Neural cell (in vitro differentiated cells): ENCODE results near the gene MTMR8. TPM values are rescaled to one million over a fixed set of nuclear protein-coding genes. Genes with fewer than 3 reads are reported as not detected.

ENCODE experiments used
- H2AFZ ChIP-seq: fragments of 200-600, 300-800 bp; sonication (generic), shearing (Covaris generic); 2 replicates; pipeline ENCODE4 v1.6.0; 2014; ENCODE audit warnings: low read depth, mild to moderate bottlenecking, antibody characterized with exemption, low read length, moderate library complexity
- H3F3A ChIP-seq: fragments of 200-600 bp; shearing (Covaris generic); 2 replicates; pipeline ENCODE4 v1.6.1; 2016; ENCODE audit warnings: mild to moderate bottlenecking, moderate library complexity, mixed read lengths, antibody characterized with exemption, low read length; ENCODE audit not compliant: insufficient read depth, poor library complexity, severe bottlenecking
- H3K27ac ChIP-seq: fragments of 200-600, 300-800 bp; sonication (generic), shearing (Covaris generic); 2 replicates; pipeline ENCODE4 v1.5.1; 2014; ENCODE audit warnings: mild to moderate bottlenecking, low read length, moderate library complexity
- H3K27me3 ChIP-seq: fragments of 300-800, 200-600 bp; sonication (generic), shearing (Covaris generic); 2 replicates; pipeline ENCODE4 v1.6.0; 2014; ENCODE audit warnings: mild to moderate bottlenecking, low read depth, low read length, moderate library complexity; ENCODE audit not compliant: insufficient read depth
- H3K36me3 ChIP-seq: fragments of 300-800, 200-600 bp; sonication (generic), shearing (Covaris generic); 2 replicates; pipeline ENCODE4 v1.5.1; 2014; ENCODE audit warnings: mild to moderate bottlenecking, antibody characterized with exemption, low read length, moderate library complexity; ENCODE audit not compliant: insufficient read depth
- H3K4me2 ChIP-seq: fragments of 300-800, 200-600 bp; sonication (generic), shearing (Covaris generic); 2 replicates; pipeline ENCODE4 v1.6.0; 2014; ENCODE audit warnings: mild to moderate bottlenecking, low read length
- H3K4me3 ChIP-seq: fragments of 300-800, 200-600 bp; sonication (generic), shearing (Covaris generic); 2 replicates; pipeline ENCODE4 v1.5.1; 2014; ENCODE audit warnings: mild to moderate bottlenecking, low read length, moderate library complexity
- H3K79me2 ChIP-seq: fragments of 200-600 bp; shearing (Covaris generic); replicated peaks from 2 replicates; pipeline ENCODE4 v1.6.0; 2014; ENCODE audit warnings: mild to moderate bottlenecking, low read length, moderate library complexity; ENCODE audit not compliant: insufficient read depth
- H3K9ac ChIP-seq: fragments of 300-800, 200-600 bp; sonication (generic), shearing (Covaris generic); 2 replicates; pipeline ENCODE4 v1.6.1; 2016; ENCODE audit warnings: mild to moderate bottlenecking, low read length, mixed read lengths
- H3K9me2 ChIP-seq: fragments of 200-600 bp; shearing (Covaris generic); 2 replicates; pipeline ENCODE4 v1.6.1; 2016; ENCODE audit warnings: mild to moderate bottlenecking, low read length, mixed read lengths; ENCODE audit not compliant: insufficient read depth
- H3K9me3 ChIP-seq: fragments of 200-600, 300-800 bp; sonication (generic), shearing (Covaris generic); 2 replicates; pipeline ENCODE4 v1.6.1; 2016; ENCODE audit warnings: mild to moderate bottlenecking, mixed run types, low read length, moderate library complexity, mixed read lengths
- H4K20me1 ChIP-seq: fragments of 200-600 bp; shearing (Covaris generic); 2 replicates; pipeline ENCODE4 v1.6.1; 2016; ENCODE audit warnings: mild to moderate bottlenecking, mixed run types; ENCODE audit not compliant: insufficient read depth
- EP300 ChIP-seq: fragments of 450-650 bp; conservative IDR thresholded peaks from 2 replicates; pipeline ENCODE4 v1.6.1; 2014; ENCODE audit warnings: antibody characterized with exemption, mild to moderate bottlenecking, moderate library complexity; ENCODE audit not compliant: poor library complexity, severe bottlenecking
- EZH2 ChIP-seq: fragments of 200-600, 300-800 bp; shearing (Covaris generic), sonication (generic); IDR thresholded peaks from 2 replicates; pipeline ENCODE4 v1.6.1; 2014; ENCODE audit warnings: antibody characterized with exemption, low read length, borderline replicate concordance, mild to moderate bottlenecking; ENCODE audit not compliant: insufficient read depth, poor library complexity, severe bottlenecking
- MXI1 ChIP-seq: fragments of 450-650 bp; conservative IDR thresholded peaks from 2 replicates; pipeline ENCODE4 v1.6.1; 2014; ENCODE audit warnings: antibody characterized with exemption, mild to moderate bottlenecking; ENCODE audit not compliant: poor library complexity, severe bottlenecking
- POLR2AphosphoS5 ChIP-seq: IDR thresholded peaks from 2 replicates; pipeline ENCODE4 v1.6.1; 2012
- RAD21 ChIP-seq: fragments of 450-650 bp; conservative IDR thresholded peaks from 2 replicates; pipeline ENCODE4 v1.6.1; 2014; ENCODE audit warnings: antibody characterized with exemption, mild to moderate bottlenecking, moderate library complexity
- SMC3 ChIP-seq: fragments of 450-650 bp; conservative IDR thresholded peaks from 2 replicates; pipeline ENCODE4 v1.6.1; 2014; ENCODE audit warnings: antibody characterized with exemption, mild to moderate bottlenecking, moderate library complexity; ENCODE audit not compliant: poor library complexity
- TAF1 ChIP-seq: IDR thresholded peaks from 2 replicates; pipeline ENCODE4 v1.6.1; 2012; ENCODE audit warnings: low read depth
- polyA plus RNA-seq: library from polyadenylated mRNA; depleted of rRNA; stranded (reverse); fragments of >200 nt; gene quantifications from 2 replicates; pipeline ENCODE4 v1.2.3, GENCODE V29; 2014
- TF ChIP-seq, protein P1 (sequence below): IDR thresholded peaks from 2 replicates; pipeline ENCODE4 v1.6.1; 2012; ENCODE audit warnings: borderline replicate concordance
- TF ChIP-seq, protein P2 (sequence below): fragments of 450-650 bp; IDR thresholded peaks from 2 replicates; pipeline ENCODE4 v1.5.1; 2014; ENCODE audit warnings: antibody characterized with exemption, mild to moderate bottlenecking, moderate library complexity; ENCODE audit not compliant: poor library complexity, severe bottlenecking

Gene MTMR8
- polyA plus RNA-seq, 1 donor from 2014 or later: 1.8 TPM

DNA sequence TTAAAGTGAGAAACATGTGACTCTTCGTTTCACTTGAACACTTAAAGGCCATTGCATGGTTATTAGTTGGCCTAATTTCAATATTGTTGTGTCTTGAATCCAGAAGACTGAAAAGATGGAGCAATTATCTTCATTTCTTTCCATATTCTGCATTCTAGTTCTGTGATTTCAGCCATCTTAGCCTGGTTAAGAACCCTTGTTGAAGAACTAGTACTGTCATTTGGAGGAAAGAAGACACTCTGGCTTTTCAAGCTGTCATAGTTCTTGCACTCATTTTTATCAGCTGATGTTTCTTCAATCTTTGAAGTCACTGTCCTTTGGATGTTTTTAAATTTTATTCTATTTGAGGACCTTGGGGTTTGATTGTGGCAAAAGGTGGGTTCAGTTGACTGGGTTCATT, 81.6 kb downstream of the MTMR8 start:
- no peaks in the 10 kb centered on the region for H3K9me3 ChIP-seq

DNA sequence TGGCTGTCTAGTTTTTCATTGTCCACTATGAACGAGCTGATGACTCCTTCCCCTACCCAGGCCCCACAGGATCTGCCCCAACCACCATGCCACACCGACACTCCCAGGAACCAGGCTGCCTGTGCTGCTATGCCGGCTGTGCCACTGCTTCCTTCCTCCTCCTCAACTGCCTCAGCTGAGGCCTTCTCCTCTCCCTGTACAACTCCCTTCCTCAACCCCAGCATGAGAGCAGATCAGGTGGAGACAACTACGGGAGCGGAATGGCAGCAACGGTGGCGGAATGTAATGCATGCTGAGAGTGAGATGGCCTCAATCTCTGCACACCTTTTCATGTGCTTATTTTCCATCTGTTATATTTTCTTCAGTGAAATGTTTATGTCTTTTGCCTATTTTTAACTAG, 88.5 kb downstream of the MTMR8 start:
- Histone ChIP-seq H3K4me3 (no peak overlapping the region), H3K79me2 (no peaks in the 10 kb centered on the region), H3K9ac (no peak overlapping the region), H3K36me3 (no peaks in the 10 kb centered on the region), H3K27ac (no peak overlapping the region), H3K27me3 (no peaks in the 10 kb centered on the region), H3K9me2 (no peaks in the 10 kb centered on the region), H2AFZ (no peak overlapping the region), H3F3A (no peaks in the 10 kb centered on the region), H3K9me3 (no peaks in the 10 kb centered on the region), H3K4me2 (no peak overlapping the region), H4K20me1 (no peaks in the 10 kb centered on the region)
- TF ChIP-seq, protein P1, sequence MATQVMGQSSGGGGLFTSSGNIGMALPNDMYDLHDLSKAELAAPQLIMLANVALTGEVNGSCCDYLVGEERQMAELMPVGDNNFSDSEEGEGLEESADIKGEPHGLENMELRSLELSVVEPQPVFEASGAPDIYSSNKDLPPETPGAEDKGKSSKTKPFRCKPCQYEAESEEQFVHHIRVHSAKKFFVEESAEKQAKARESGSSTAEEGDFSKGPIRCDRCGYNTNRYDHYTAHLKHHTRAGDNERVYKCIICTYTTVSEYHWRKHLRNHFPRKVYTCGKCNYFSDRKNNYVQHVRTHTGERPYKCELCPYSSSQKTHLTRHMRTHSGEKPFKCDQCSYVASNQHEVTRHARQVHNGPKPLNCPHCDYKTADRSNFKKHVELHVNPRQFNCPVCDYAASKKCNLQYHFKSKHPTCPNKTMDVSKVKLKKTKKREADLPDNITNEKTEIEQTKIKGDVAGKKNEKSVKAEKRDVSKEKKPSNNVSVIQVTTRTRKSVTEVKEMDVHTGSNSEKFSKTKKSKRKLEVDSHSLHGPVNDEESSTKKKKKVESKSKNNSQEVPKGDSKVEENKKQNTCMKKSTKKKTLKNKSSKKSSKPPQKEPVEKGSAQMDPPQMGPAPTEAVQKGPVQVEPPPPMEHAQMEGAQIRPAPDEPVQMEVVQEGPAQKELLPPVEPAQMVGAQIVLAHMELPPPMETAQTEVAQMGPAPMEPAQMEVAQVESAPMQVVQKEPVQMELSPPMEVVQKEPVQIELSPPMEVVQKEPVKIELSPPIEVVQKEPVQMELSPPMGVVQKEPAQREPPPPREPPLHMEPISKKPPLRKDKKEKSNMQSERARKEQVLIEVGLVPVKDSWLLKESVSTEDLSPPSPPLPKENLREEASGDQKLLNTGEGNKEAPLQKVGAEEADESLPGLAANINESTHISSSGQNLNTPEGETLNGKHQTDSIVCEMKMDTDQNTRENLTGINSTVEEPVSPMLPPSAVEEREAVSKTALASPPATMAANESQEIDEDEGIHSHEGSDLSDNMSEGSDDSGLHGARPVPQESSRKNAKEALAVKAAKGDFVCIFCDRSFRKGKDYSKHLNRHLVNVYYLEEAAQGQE: no peak
- TF ChIP-seq EP300: no peak
- TF ChIP-seq, protein P2, sequence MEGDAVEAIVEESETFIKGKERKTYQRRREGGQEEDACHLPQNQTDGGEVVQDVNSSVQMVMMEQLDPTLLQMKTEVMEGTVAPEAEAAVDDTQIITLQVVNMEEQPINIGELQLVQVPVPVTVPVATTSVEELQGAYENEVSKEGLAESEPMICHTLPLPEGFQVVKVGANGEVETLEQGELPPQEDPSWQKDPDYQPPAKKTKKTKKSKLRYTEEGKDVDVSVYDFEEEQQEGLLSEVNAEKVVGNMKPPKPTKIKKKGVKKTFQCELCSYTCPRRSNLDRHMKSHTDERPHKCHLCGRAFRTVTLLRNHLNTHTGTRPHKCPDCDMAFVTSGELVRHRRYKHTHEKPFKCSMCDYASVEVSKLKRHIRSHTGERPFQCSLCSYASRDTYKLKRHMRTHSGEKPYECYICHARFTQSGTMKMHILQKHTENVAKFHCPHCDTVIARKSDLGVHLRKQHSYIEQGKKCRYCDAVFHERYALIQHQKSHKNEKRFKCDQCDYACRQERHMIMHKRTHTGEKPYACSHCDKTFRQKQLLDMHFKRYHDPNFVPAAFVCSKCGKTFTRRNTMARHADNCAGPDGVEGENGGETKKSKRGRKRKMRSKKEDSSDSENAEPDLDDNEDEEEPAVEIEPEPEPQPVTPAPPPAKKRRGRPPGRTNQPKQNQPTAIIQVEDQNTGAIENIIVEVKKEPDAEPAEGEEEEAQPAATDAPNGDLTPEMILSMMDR: no peak
- TF ChIP-seq MXI1: no peak

More for the DNA sequence above, 81.6 kb downstream of the MTMR8 start:
- Histone ChIP-seq H3K27ac (no peak overlapping the region), H3K27me3 (no peaks in the 10 kb centered on the region), H3K9ac (no peak overlapping the region), H3K9me2 (no peaks in the 10 kb centered on the region), H3K36me3 (no peaks in the 10 kb centered on the region), H3F3A (no peaks in the 10 kb centered on the region), H4K20me1 (no peaks in the 10 kb centered on the region), H3K4me3 (no peak overlapping the region), H2AFZ (no peak overlapping the region), H3K79me2 (no peaks in the 10 kb centered on the region), H3K4me2 (no peak overlapping the region)
- TF ChIP-seq POLR2AphosphoS5: no peak
- TF ChIP-seq MXI1: no peak
- TF ChIP-seq EZH2: no peak
- no peak for TF ChIP-seq TAF1
- TF ChIP-seq, protein P1: no peak
- no peak for TF ChIP-seq SMC3
- TF ChIP-seq EP300: no peak
- TF ChIP-seq, protein P2: no peak
- TF ChIP-seq RAD21: no peak
